HG03460 (cell line): ENCODE results near the gene LIME1.

Experiments used
- ATAC-seq: cut with Tn5 transposase; IDR thresholded peaks from one replicate; pipeline ENCODE4 v1.9.1; 2021; ENCODE audit not compliant: unreplicated experiment

LIME1 gene

DNA sequence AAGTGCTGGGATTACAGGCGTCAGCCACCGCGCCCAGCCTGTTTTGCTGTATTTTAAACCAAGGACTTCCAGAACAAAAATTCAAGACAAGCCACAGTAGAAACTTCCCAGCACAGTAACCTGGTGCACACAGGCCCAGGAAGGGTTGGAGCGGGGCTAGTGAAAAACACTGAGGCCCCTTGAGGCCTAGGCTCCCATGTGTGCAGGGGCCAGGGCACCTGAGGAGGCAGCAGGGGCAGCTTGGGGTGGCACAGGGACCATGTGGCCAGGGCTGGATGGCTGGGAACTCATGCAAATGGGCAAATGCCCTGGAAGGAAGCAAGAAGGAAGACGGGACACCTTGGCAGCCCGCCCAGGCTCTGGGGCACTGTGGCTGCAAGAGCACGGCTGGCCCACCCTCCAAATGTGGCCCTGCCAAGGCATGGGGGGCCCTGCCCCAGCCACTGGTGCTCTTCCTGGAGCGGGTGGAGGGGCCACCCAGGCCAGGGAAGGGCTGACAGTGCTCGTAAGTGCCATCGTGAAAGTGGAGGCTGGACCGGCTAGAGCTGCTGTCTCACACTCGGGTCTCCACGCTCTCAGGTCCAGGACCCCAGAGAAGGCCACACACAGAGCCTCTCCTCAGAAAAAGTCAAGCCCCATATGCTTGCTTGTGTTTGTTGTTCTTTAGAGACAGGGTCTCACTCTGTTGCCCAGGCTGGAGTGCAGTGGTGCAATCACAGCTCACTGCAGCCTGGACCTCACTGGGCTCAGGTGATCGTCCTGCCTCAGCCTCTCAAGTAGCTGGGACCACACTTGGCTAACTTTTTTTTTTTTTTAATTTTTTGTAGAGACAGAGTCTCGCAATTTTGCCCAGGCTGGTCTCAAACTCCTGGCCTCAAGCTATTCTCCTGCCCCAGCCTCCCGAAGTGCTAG is 13.4 kb downstream of the LIME1 start:
- no peak for ATAC-seq

DNA sequence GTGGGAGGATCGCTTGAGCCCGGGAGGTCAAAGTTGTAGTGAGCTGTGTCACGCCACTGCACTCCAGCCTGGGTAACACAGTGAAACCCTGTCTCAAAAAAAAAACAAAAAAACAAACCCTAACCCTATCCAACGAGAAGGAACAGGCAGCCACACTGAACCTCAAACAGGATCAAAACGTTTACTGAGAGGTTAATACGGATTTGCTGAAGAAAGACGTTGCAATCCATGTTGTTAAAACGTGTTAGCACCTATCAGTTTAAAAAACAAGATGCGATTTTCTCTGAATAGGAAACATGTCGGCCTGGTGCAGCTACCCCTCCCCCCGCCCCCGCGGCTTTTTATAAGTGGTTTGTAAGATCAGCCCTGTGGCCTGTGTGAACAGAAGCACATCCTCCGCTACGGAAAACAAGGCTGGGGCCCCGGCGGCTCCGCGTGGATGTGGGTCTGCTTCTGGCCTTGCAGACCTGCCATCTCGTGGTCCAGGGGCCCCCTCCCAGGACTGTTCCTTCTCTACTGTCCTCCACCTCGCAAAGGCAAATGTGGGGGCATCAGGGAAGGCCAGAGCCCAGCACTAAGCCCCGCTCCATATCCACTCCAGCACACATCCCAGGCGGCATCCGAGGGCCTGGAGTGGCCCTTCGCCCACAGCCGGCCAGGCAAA is 14.5 kb downstream of the LIME1 start:
- no peak for ATAC-seq

DNA sequence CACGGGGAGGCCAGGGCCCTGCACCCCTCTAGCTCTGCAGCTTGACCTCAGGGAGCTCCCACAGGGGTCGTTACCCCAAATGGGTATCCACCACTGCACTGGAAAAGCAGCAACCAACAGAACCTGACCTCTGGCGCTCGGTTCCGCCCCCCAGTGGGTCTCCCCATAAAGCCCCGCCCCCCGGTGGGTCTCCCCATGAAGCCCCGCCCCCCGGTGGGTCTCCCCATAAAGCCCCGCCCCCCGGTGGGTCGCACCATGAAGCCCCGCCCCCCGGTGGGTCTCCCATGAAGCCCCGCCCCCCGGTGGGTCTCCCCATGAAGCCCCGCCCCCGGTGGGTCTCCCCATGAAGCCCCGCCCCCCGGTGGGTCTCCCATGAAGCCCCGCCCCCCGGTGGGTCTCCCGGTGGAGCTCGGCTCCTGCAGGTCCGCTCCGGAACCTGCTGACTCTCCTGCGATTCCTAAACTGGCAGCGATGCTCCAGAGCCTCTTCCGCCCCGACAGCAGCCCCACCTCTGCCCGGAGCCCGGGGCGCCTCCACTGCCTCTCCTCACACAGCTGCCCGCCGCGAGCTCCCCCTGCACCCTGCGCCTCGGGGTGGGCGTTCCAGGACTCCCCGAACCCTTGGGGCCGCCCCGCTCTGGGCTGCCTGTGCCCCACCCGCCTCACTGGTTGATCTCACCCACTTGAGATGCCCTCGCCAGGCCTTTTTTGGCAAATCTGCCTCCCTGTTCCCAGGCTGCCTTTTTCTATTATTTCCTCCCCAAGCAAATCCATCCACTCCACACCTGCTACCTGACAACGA is 15.2 kb downstream of the LIME1 start:
- no peak for ATAC-seq

DNA sequence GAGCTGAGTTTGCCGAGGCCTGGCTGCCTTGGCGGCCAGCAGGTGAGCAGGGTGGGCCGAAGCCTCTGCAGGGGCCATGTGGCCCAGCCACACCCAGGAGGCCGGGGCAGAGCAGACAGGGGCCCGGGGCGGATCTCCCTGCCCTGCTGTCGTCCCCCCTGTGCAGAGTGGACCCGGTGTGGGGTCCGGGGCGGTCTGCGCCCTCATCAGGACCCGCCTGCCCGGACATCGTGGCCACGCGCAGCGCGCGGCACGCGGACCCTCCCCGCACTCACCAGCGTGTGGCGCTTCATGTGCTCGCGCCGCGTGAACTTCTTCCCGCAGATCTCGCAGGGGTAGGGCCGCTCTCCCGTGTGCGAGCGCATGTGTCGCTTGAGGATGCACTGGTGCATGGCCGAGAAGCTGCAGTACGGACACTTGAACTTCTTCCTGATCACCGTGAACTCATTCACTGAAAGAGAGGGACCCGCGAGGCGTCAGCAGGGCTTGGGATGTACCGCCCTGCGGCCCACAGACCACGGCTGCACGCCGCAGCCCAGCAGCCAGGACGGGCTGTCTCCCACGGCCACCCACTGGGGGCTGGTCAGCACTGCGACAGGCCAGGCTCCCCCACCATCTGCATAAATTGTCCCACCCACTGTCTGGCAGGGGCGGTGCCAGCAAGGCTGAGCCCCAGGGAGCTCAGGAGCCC is 16.1 kb downstream of the LIME1 start:
- ATAC-seq, result no peak

DNA sequence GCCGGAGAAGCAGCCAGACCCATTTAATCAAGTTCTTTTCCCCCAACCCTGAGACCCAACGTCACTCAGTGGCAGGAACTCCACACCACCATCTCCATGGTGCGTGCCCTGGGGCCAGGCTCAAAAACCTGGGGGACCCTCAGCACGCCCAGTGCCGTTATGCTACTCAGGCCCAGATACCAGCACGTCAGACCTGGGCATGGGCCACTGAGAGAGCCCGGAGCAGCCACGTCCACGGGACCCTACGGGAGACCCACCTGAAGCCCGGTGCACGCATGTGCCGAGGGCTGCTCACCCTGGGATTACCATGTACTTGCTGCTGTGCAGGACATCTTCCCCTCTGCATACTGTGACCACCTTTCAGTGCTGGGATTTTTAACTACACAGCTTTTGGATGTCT is 16.9 kb downstream of the LIME1 start:
- ATAC-seq, result no peak

DNA sequence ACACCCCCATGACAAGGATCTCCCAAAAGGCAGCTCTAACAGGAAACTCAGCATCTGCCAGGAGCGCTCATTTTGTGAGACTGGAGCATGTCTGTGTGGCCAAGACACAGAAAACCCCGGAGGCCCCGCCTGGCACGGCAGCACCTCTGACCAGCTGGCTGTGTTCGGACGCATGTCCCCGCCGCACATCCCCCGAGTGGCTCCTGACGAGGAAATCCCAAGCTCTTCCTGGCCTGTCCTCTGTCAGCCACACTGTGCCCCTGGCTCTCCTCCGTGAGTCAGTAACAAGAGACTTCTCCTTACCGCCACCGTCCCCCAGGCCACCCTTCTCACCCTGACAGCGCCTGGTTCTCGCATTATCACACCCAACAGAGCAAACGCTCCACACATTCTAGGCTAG is 17.5 kb downstream of the LIME1 start:
- ATAC-seq, result no peak

DNA sequence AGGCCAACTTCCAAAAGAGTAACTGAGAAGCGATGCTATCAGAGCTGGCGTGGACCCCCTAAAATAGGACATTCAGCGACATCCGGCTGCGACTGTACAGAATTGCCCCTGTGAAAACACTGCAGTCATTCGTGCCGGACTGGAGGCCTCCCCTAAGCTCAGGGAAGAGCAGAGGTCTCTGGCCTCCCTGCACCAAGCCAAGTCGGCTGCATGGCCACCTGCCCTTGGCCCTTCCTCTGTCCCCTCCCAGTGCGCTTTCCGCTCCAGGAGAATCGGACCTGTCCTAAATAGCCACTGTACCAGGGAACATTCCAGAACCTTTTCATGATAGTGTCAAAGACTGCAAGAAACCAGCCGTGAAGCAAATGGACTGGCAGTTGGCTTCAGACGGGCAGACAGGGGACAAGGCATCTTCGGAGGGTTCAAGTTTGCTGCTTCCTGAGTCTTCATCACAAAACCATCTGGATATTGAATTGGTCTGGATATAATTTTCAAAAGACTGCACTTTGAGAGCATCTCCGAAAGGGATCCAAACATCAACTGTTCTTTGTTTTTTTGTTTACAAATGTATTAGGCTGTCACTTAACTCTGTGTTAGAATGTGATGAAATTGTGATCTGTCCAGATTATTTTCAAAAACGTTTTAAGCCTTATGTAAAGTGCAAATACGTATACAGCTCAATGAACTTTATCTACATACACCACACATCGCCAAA is 19.6 kb downstream of the LIME1 start:
- ATAC-seq, result no peak

DNA sequence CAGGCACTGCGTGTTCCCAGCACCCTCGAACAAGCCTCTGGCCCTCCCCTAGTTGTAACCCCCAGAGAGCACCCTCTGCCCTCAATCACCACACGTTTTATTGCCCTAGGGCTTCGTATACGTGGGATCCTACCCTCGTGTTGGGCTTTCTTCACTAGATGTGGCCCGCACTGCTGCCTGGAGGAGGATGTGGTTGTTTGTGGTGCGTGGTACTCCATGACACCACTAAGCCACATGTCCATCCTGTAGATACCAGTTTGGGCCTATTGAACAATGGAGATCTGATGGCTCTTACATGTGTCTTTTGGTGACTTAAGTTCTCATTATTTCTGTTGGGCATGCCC is 20.2 kb downstream of the LIME1 start:
- ATAC-seq, result no peak

DNA sequence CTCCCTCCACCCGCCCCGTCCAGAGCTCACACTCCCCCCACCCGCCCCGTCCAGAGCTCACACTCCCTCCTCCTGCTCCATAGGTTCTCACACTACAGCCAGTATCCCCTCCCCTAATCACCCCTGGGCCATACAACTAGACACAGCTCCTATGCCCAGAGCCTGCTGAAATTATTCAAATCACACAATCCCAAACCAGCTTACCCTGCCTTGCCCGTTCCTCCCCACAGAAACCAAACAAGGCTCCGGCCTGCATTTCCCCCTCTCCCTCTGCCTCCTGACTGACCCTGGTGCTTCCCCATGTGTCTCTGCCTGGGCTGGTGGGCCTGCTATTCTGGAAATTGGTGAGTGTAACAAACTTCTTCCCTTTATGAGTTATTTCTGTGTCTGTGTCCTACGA is 21.7 kb downstream of the LIME1 start:
- ATAC-seq, result no peak

DNA sequence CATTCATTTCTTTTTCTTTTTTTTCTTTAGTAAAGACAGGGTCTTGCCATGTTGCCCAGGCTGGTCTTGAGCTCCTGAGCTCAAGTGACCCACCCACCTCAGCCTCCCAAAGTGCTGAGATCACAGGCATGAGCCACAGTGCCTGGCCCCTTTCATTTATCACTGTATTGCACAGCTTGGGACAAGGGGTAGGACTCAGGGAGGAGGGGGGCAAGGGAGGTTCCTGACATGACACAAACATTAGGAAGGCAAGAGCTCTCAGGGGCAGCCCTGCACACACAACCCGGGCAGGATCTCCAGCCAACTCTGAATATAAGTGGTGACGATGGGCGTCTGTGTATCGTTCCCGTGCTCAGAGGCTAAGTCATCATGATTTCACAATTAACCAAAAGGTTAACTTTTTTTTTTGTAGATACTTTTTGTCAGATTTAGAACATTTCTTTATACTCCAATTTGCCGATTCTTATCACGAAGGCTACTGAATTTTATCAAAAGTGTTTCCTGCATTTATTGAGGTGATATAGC is 23.0 kb downstream of the LIME1 start:
- ATAC-seq, result no peak

DNA sequence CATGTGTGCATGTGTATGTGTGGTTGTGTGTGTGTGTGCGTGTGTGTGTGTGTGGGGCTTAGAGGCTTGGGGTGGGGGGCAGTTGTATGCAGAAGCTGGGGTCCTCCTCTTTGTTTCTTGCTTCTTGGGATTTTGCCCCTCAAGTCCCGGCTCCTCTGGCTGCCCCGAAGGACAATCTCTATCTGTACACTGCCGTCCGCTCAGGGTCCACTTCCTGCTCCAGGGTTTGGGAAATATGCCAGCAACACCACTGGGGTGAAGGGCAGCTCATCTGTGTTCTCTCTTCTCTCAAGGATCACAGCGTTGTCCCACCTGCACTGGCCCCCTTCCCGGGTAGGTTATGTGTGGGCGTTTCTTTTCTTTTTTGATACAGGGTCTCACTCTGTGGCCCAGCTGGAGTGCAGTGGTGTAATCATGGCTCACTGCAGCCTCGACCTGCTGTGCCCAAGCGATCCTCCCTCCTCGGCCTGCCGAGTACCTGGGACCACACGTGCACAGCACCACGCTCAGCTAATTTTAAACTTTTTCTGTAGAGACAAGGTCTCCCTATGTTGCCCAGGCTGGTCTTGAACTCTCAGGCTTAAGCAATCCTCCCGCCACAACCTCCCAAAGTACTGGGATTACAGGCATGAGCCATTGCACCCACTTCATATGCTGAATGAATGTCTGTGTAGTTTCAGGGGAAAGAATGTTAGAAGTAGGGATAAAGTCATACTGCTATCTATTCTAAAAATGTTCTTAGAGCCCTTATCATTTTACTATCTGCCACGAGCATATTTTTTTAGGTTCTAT is 28.8 kb downstream of the LIME1 start:
- ATAC-seq, result no peak

DNA sequence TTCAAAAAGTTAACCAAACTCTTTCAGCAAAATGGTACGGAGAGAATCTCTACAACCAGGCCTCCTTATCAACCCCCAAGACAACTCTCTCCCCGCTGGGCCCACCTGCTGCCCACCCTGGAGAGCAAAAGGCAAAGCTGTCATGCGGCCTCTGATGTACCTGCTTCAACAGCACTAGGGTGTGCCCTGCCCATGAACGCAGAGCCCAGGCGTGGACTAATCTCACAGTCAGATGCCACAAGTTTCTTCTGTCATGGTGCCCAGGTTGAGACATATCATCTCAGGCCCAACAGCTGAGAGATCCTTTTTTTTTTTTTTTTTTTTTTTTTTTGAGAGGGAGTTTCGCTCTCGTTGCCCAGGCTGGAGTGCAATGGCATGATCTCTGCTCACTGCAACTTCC is 29.4 kb downstream of the LIME1 start:
- no peak for ATAC-seq

DNA sequence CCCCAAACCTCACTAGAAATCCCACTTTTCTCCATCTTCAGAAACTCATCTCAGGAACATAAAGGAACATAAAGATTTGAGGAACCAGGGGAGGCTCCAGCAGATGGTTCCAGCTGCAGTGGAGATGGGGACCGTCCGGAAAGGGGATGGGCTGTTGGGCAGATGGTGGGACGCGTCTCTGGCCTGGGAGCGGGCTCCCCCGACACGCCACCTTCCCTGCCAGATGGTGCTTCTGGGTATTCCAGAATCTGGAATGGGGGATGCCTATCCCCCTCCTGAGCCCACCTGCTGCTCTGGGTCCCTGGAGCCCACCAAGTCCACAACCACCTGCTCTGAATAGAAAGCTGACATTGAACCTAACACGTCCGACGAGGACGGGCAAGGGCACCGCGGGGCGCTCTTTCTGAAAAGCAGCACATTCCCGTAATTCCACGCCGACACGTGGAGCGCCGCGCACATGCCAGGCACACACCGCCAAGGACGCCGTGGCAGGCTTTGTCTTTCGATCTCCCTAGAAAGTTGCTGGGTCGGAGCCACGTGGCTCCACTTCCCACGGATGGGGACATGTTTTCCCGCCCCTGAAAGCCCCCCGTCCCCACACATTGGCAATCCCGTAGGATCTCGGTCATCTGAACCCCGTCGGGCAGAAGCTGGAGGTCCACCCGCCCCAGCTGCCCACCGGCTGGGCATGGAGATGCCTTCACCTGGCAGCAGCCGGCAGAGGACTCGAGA is 30.4 kb downstream of the LIME1 start:
- ATAC-seq, result no peak

DNA sequence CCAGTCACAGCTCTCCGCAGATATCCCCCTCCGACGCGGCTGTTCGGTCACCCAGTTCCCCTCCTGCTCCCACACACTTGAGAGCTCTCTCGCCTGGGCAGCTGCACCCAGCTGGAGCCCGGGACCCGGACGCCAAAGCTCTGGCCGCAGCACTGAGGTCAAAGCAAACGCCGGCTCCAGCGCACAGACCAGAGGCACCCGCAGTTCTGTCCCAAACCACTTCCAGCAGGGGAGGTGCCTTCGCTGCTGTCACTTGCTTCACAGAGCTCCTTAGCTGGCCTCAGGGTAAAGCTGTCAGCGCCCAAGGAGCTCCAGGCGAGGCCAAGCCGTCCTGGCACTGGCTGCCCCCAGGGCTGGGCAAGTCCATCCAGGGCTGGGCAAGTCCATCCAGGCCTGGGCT is 31.0 kb downstream of the LIME1 start:
- no peak for ATAC-seq

DNA sequence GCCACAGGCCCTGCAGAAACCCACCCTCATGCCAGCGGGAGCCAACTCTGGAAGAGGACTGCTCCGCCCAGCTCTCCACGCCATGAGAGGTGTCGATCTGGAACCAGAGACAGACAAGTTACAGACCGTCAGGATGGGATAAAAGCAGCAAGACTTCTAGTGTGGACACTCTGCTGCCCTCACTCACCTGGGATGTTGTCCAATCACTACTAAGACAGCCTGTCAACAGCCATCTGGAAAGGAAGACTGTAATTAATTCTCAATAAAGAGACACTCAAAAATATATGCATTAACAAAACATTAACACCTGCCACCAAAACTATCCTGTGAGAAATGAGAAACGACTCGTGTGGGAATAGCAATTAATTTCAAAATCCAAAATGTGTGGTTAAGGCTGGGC is 31.4 kb downstream of the LIME1 start:
- no peak for ATAC-seq

DNA sequence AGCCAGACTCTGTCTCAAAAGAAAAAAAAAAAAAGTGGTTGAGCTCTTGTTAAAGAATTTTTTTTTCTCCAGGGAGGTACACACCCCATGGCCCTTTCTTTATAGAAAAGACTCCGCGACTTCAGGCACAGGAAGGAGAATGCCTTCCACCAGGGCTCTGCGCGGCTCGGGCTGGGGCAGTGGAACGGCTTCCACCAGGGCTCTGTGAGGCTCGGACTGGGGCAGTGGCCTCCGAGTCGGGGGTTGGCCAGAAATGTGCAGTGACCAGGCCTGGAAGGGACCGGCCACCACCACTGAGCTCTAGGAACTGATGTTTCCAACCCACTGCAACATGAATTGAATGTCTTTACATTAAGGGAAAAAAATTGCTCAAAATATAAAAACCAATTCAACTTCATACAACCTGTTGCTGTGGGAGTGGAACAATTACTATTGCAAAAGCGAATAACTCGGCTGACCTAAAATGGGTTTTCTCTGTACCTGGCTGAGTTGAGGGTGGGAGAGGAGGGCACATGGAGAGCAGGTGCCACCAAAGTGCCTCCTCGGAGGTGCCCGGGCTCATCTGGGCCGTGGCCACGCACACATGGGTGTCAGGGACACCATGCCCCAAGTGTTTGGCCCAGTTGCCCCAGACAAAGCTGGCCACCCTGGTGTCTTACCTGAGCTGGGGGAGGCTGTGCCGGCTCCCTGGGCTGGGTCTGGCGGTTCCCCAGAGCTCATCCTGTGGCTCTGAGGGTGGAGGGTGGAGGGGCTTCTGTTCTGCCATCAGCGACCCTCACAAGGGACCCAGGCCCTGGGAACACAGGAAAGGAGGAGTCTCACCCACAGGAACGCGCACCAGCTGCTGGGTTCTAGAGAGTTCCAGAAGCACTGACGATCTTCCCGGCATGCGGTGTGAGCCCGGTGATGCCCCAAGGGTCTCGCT is 32.4 kb downstream of the LIME1 start:
- no peak for ATAC-seq

DNA sequence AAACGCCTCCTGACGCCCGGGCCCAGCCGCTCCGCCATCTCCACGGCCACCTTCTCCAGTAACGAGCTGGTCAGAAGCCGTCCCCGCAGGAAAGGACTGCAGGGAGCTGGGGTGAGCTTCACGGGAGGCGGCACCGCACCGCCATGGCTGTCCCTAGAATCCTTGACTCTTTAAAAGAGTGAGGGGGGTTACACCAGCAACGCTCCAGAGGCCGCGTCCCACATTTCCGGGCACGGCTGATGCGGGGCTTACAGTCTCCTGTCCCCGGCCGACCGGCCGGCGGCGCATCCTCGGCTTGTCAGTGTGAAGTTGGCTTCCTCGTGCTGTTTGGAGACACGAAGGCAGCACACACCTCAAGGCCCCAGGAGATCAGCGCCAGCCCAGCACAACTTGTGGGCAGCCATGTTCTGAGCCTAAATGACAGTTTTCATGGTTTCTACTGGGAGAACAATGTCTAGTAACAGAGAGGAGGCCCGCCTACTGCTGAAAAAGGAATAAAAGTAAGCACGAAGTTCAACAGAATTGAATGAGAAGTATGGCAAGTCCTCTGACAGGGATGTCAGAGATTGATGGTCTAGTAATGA is 33.5 kb downstream of the LIME1 start:
- no peak for ATAC-seq
